Right cardiac atrium (tissue), 5 donors: Measurements from ENCODE around the gene LRMDA. TPM values are rescaled to one million over a fixed set of nuclear protein-coding genes. Genes with fewer than 3 reads are reported as not detected.

Experiments used
- ATAC-seq, 2 donors: fragments of 200-7000 bp; cut with Tn5 transposase; one replicate each; pipeline versions ENCODE4 v1.8.0 to v1.9.1; 2020; ENCODE audit warnings: moderate library complexity in 2 of 2, mild to moderate bottlenecking in 1 of 2
- DNase-seq, 3 donors: peaks; one replicate each; pipeline ENCODE4 v3.0.0-alpha.2; 2020
- H3K27ac ChIP-seq: one replicate; pipeline ENCODE4 v1.5.1; 2013; ENCODE audit warnings: mild to moderate bottlenecking, low read length, control low read depth, moderate library complexity
- H3K27me3 ChIP-seq: one replicate; pipeline ENCODE4 v1.6.1; 2013; ENCODE audit not compliant: control insufficient read depth, insufficient read depth
- H3K4me1 ChIP-seq: one replicate; pipeline ENCODE4 v1.6.1; 2013; ENCODE audit warnings: low read length; ENCODE audit not compliant: control insufficient read depth, insufficient read depth
- H3K4me3 ChIP-seq: one replicate; pipeline ENCODE4 v1.5.1; 2013; ENCODE audit warnings: low read length, control low read depth
- H3K9me3 ChIP-seq: one replicate; pipeline ENCODE4 v1.6.1; 2013; ENCODE audit warnings: low read length; ENCODE audit not compliant: control insufficient read depth
- WGBS: extraction: QIAGEN DNeasy Blood & Tissue Kit; methylation state at CpG from one replicate; pipeline ENCODE4 v1.1.7; 2013; 5-methylcytosine and 5-hydroxymethylcytosine counted together
- intact Hi-C, 4 donors: fragments of 100-400 bp; cut with DNase I; formaldehyde crosslinking; loops; one replicate each; pipeline versions ENCODE4 v1.11.0 to v1.14.0; 2022 to 2023
- polyA plus RNA-seq: library from polyadenylated mRNA; stranded (reverse); fragments of 200-250 nt; gene quantifications from one replicate; pipeline ENCODE4 v1.2.3, GENCODE V29; 2013
- total RNA-seq, 4 donors: library from RNA; stranded (reverse); fragmentation: NEBNext Ultra II Directional; extraction: Animal tissue kit (Norgen Biotek cat#: 25700); gene quantifications; one replicate each; pipeline ENCODE4 v1.2.1, GENCODE V29; 2021
- donor health status: healthy with polysubstance abuse.
- donor health status: DM: no; HTN: yes; CAD: no.
- donor health status: DM: no; HTN: no; CAD: no.
- donor health status: DM: no; HTN: yes; CAD: no; lungs with severe emphysema.
- donor health status: DM: yes; HTN: yes; CAD: no.

The LRMDA gene
- total and polyA plus RNA-seq, 5 donors = 42.7 to 97.9 (median 48.8) TPM

DNA sequence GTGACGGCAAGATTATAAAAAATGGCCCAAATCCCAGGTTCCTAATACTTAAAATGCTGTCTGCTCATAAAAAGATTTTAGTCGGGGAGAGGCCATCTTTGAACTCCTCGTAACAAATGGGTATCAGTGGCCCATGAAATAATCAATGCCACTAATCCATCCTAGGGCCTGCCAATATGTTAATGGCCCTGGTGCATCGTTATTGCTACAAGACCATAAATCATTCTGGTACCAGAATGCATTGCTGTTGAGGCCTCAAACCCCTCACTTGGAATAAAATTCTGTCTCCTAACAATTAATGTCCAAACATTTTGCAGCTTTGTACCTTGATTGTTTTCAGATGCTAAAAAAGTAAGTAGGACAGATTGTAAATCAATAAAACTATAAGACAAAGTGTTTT, 290.6 kb downstream of the LRMDA start:
- ATAC-seq (no peak), DNase-seq (no peak)
- no peaks in the 10 kb centered on the region for H3K4me1 ChIP-seq
- H3K9me3 ChIP-seq = no peaks in the 10 kb centered on the region
- H3K4me3 ChIP-seq = no peak overlapping the region
- intact Hi-C loops = no loop called here
- H3K27ac ChIP-seq = no peak overlapping the region
- H3K27me3 ChIP-seq = no peaks in the 10 kb centered on the region
- WGBS = 95% methylated on average over 4 of the region's 4 CpGs

DNA sequence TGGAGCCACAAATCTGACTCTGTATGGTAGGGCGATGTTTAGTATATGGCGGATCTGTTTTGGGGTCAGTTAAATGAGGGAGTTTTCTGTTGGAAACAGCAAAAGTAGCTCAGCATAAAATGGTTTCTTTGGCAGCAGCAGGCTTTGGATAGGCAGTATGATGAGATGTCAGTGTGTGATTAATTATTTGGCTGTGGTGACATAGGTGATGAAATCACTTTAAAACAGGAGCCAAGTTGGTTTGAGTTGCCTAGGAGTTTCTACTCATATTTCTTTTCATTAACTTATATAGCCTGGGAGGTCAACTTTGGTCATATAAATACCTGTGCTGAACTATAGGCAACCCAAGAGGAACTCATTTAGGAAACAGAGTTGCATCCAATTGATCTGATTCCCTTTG, 291.2 kb downstream of the LRMDA start:
- Histone ChIP-seq H3K27ac (no peak overlapping the region), H3K27me3 (no peaks in the 10 kb centered on the region), H3K9me3 (no peaks in the 10 kb centered on the region), H3K4me3 (no peak overlapping the region), H3K4me1 (no peaks in the 10 kb centered on the region)
- DNase-seq (no peak), ATAC-seq (no peak)
- intact Hi-C loops = no loop called here
- 98% methylated on average over 2 of the region's 2 CpGs for WGBS

DNA sequence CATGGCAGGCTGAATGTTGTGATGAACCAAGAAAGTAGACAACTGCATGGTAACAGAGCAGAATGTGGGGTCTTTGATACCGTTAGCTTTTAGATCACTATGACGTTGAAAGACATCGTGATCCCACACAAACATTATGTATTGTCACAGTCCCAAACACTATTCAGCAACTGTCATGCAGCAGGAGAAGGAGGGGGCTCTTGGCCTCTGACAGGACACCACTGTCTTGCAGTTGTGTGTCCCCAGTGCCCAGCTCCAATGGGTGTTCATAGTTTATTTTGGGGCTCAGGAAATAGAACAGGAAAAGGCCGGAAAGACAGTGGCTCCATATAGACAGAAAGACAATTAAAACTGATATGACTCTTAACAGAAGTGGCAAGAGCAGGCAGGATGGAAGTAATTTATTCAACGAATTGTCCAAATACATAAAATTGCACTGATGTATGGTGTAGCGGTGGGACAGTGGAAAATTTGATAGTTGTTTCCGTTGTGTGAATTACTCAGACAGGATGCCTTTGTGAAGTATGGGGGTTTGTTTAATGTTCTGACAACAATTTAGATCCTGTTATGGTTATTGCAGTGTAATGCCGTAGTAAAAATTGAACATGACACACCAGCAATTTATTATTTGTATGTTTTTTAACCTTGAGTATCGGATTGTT, 292.0 kb downstream of the LRMDA start:
- no peaks in the 10 kb centered on the region for H3K4me1 ChIP-seq
- H3K4me3 ChIP-seq = no peak overlapping the region
- H3K9me3 ChIP-seq = no peaks in the 10 kb centered on the region
- H3K27me3 ChIP-seq = no peaks in the 10 kb centered on the region
- no peak overlapping the region for H3K27ac ChIP-seq
- peak; percentile 29 for ATAC-seq
- WGBS = 73% methylated on average over 9 of the region's 9 CpGs
- intact Hi-C loops = no loop called here
- DNase-seq = no peak

DNA sequence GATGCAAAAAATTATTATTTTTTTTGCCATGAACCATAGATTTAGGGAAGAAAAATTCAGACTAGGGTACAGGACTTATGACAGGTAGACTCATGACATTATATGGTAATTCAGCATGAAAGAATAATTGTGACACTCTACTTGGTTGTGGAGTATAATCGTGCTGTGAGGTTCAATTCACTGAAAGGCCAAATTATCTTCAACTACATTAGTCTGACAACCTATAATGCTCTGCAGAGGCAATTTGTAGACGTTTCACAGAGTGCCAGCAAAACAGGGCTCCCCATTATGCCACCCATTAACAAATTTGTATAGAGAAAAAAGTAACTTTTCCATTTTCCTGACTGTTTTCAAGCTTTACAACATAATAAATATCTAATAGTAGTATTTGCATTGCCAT, 292.6 kb downstream of the LRMDA start:
- ATAC-seq = no peak
- Histone ChIP-seq H3K27me3 (no peaks in the 10 kb centered on the region), H3K9me3 (no peaks in the 10 kb centered on the region), H3K4me3 (no peak overlapping the region), H3K4me1 (no peaks in the 10 kb centered on the region), H3K27ac (no peak overlapping the region)
- intact Hi-C loops = no loop called here
- 90% methylated on average over 2 of the region's 2 CpGs for WGBS
- DNase-seq = no peak

DNA sequence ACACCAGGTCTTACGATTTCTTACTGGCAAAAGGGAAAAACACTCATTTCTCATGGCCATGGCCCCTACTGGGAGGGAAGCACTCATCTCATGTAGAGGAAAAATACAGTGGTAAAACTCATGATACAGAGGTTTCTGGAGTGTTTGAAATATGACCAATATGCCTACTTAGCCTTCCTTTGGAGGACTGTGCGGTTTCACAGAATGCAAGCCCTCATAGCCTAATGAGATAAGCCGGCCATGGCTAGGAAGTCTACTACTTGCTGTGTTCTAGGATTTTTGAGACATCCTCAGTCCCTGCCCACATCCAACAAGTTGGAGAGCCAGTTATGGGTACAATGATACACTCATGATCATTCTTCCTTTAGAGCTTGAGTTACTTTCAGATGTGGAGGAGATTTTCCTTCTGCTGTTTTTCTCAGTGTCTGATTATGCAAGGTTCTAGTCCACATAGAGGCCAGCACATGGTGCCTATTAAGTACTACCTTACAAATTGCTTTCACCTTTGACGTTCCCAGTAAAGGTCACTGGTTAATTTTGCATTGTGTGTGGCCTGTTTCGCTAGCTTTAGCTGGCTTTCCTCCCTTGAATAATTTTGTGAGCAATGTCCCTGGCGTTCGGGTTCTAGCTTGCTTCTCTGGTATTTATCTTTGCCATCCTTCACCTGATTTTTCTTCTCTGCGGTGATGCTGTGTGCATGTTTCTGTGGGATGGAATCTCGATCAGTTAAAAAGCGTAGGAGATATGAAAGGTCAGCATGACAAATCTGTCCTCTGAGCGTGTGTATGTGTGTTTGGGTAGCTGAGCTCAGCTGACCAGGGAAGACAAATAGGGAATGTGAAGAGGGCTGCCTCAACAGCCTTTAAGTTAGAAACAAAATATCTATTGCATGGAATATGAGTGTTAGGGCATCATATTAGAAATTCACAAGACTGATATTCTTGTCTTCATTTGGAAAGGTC, 295.4 kb downstream of the LRMDA start:
- Histone ChIP-seq H3K9me3 (no peaks in the 10 kb centered on the region), H3K4me1 (no peaks in the 10 kb centered on the region), H3K4me3 (no peak overlapping the region), H3K27ac (no peak overlapping the region), H3K27me3 (no peaks in the 10 kb centered on the region)
- intact Hi-C loops = no loop called here
- ATAC-seq = no peak
- DNase-seq = no peak
- 94% methylated on average over 11 of the region's 11 CpGs for WGBS

DNA sequence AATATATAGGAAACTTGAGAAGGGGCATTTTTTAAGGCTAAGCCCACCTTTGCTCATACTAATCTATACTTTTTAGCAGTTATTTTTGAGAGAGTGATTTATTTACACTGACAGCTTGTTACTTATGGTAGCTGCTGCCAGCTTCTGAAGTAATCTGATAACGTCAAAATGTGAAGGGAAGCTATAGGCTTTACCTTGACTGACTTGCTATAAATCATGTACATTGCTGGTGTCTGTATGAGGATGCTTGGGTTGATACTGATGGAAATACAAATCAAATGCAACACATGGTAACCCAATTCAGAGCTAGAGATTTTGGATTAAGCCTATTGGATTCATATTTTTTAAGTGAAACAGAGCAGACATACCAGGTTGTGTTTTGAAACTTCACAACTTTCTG, 299.4 kb downstream of the LRMDA start:
- DNase-seq (no peak), ATAC-seq (no peak)
- H3K4me1 ChIP-seq = no peaks in the 10 kb centered on the region
- no peak overlapping the region for H3K4me3 ChIP-seq
- intact Hi-C loops = no loop called here
- 75% methylated on average over 1 of the region's 1 CpG for WGBS
- no peaks in the 10 kb centered on the region for H3K9me3 ChIP-seq
- no peak overlapping the region for H3K27ac ChIP-seq
- no peaks in the 10 kb centered on the region for H3K27me3 ChIP-seq

DNA sequence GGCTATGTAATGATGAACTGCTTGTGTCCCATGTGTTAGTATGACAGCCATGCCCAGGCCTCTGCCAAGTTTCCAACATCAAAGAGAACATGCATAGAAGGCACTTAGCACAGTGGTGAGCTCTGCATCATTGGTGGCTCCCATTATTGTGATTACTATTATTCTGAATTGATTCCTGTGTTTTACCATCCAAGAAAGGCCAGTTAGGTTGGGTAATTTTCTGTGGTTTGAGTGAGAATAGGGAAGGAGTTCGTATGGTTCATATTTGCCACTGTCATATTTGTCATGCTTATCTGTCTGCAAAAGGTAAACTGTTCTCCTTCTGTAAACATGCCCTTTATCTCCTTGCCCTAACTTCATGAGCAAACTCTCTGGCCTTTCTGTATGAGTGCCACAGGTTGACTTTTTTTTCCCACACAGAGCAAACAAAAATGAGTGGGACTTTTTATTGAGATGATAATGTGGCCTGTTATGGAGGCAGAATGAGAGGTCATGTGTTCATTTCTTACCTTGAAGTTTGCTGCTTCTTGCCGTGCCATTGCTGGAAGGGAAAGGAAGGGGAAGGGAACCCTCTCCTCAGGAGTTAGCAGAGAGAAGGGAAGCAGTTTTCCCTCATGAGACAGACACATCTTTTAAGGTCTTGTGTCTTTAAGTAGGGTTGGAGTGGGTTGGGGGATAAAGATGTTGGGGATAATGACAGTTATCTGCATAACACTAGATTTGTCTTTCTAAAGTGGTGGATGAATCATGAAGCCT, 301.9 kb downstream of the LRMDA start:
- no peak overlapping the region for H3K4me3 ChIP-seq
- H3K4me1 ChIP-seq = no peaks in the 10 kb centered on the region
- DNase-seq (no peak), ATAC-seq (no peak)
- intact Hi-C loops = no loop called here
- no peaks in the 10 kb centered on the region for H3K27me3 ChIP-seq
- no peak overlapping the region for H3K27ac ChIP-seq
- no peaks in the 10 kb centered on the region for H3K9me3 ChIP-seq
- WGBS = 94% methylated on average over 2 of the region's 2 CpGs

DNA sequence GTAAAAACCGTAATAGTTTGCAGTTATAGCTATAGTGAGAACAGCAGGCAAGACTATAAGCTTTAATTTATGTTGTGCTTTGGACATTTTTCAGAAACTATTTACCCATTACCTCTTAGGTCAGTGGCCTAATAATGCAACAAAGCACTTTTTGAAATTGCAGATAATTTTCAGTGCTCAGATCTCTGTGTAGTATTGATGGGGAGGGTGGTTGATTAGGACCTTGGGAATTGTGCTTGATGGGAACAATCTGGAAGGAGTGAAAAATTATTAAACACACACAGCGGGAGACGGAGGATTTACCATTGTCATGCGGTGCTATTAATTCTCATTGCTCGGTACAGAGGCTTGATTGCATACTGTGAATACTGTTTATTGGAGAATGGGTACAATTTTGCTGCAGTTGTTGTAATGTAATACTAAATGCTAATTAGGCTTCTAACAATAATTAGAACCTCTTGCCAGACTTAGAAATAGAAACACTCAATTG, 304.8 kb downstream of the LRMDA start:
- DNase-seq (no peak), ATAC-seq (no peak)
- intact Hi-C loops = no loop called here
- 93% methylated on average over 5 of the region's 5 CpGs for WGBS
- Histone ChIP-seq H3K4me1 (no peaks in the 10 kb centered on the region), H3K27me3 (no peaks in the 10 kb centered on the region), H3K27ac (no peak overlapping the region), H3K4me3 (no peak overlapping the region), H3K9me3 (no peaks in the 10 kb centered on the region)

DNA sequence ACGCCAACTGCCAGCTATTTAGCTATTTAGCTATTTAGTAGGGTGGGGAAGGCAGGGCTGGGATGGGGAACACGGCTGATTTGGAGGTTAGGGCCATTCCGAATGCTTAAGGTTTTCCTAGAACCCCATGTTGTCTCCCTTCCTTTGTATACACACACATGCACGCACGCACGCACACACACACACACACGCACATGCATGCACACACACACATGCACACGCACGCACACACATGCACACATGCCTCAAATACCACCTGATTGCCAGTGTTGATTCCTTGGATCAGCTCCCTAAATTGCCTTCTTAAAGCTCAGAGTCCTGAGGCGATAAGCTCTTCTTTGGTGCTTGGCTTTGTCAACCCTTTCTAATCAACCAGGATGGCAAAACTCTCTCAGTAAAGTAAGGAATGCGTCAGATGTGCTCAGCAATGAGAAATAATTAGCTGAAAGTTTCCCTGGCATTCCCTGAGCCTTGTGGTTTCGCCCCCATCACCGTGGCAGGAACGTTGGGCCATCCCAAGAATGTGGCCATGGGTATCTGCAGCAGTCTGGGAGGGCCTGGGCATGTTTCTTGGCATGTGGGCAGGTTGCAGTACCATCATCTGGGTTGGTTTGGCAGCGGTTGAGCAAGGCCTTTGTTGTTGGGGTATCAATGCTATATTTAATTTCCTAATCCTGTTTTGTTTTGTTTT, 305.6 kb downstream of the LRMDA start:
- DNase-seq = no peak
- Histone ChIP-seq H3K4me3 (no peak overlapping the region), H3K27ac (no peak overlapping the region), H3K4me1 (no peaks in the 10 kb centered on the region), H3K9me3 (no peaks in the 10 kb centered on the region), H3K27me3 (no peaks in the 10 kb centered on the region)
- 98% methylated on average over 15 of the region's 15 CpGs for WGBS
- ATAC-seq = no peak
- intact Hi-C loops = no loop called here

DNA sequence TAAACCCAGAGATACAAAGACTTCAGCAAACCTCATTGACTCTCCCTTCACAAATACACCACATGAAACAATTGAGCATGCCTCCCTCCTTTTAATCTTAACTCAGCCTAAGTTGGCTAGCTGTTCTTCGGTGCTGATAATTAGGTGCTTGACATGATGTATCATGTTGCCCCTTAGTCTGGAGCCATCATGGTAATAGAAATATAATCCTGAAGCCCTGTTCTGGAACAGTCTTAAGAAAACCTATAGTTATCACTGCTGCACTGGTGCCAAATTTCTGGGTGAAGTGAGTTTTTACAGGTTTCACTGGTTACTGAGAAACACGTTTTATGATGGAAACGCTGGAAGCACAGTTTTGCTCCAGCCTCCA, 306.1 kb downstream of the LRMDA start:
- intact Hi-C loops = no loop called here
- 82% methylated on average over 3 of the region's 3 CpGs for WGBS
- ATAC-seq = no peak

More for the DNA sequence above, 306.1 kb downstream of the LRMDA start:
- H3K4me1 ChIP-seq = no peaks in the 10 kb centered on the region
- H3K4me3 ChIP-seq = no peak overlapping the region
- DNase-seq = no peak
- no peaks in the 10 kb centered on the region for H3K9me3 ChIP-seq
- no peak overlapping the region for H3K27ac ChIP-seq
- no peaks in the 10 kb centered on the region for H3K27me3 ChIP-seq
